ENCODE data around the gene PRKAR2B.

DNA sequence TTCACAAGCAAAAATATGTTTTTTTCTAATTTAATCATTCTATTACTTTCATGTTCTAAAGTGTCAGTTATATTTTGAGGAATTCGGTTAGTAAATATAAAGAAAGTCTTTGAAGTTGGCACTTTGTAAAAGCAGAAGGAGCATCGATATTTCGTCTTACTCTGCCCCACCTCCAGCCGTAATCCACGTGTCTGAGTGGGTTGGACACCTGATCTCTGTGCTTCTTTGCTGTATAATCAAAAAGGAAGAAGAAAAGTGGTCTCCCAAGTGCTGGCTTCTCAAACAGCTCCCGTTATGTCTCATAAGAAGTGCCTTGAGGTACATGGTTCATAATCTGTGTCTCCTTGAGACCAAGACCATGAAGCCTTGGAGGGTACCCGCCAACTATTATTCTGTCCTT, 19.8 kb downstream of the PRKAR2B start:
- TF ChIP-seq, protein P1, sequence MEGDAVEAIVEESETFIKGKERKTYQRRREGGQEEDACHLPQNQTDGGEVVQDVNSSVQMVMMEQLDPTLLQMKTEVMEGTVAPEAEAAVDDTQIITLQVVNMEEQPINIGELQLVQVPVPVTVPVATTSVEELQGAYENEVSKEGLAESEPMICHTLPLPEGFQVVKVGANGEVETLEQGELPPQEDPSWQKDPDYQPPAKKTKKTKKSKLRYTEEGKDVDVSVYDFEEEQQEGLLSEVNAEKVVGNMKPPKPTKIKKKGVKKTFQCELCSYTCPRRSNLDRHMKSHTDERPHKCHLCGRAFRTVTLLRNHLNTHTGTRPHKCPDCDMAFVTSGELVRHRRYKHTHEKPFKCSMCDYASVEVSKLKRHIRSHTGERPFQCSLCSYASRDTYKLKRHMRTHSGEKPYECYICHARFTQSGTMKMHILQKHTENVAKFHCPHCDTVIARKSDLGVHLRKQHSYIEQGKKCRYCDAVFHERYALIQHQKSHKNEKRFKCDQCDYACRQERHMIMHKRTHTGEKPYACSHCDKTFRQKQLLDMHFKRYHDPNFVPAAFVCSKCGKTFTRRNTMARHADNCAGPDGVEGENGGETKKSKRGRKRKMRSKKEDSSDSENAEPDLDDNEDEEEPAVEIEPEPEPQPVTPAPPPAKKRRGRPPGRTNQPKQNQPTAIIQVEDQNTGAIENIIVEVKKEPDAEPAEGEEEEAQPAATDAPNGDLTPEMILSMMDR (IDR thresholded peaks at IDR 0.05): no peak
- no peak for TF ChIP-seq POLR2A (IDR thresholded peaks at IDR 0.05)

Data from prostate gland (tissue), 2 donors.